CD8-positive, alpha-beta memory T cell (primary cell): ENCODE measurements around the gene CHST8. TPM values are rescaled to one million over a fixed set of nuclear protein-coding genes. Genes with fewer than 3 reads are reported as not detected.
"Not testable (repeated sequence)": the region's sequence is repeated elsewhere in the genome, so short reads cannot be mapped to it uniquely, and the experiment has no call there.

Experiments used
- CTCF ChIA-PET: fragments of 350-600 bp; sonication (Branson Sonifier 250); formaldehyde crosslinking; loops from one replicate; lab custom pipeline; 2021; ENCODE audit warnings: antibody characterized with exemption; lab: Charles Lee
- POLR2A ChIA-PET: fragments of 350-600 bp; sonication (Branson Sonifier 250); formaldehyde crosslinking; loops from one replicate; lab custom pipeline; 2021; ENCODE audit warnings: antibody characterized with exemption; lab: Charles Lee
- DNase-seq, 5 donors: peaks; one replicate each; pipeline versions ENCODE4 v3.0.0 to v3.0.0-alpha.2; 2020 to 2022; ENCODE audit warnings: mixed read lengths in 1 of 5
- H3K27ac ChIP-seq: one replicate; pipeline ENCODE4 v1.7.0; 2013; ENCODE audit warnings: low read depth, mild to moderate bottlenecking, low read length, moderate library complexity
- H3K27me3 ChIP-seq: 2 replicates; pipeline ENCODE4 v1.7.0; 2013; ENCODE audit warnings: low read length, mild to moderate bottlenecking; ENCODE audit not compliant: insufficient read depth, poor library complexity, severe bottlenecking
- H3K36me3 ChIP-seq: 2 replicates; pipeline ENCODE4 v1.7.0; 2013; ENCODE audit warnings: mild to moderate bottlenecking, low read length, moderate library complexity; ENCODE audit not compliant: insufficient read depth
- H3K4me1 ChIP-seq: 2 replicates; pipeline ENCODE4 v1.7.0; 2013; ENCODE audit warnings: mild to moderate bottlenecking, low read length, moderate library complexity; ENCODE audit not compliant: insufficient read depth
- H3K4me3 ChIP-seq: 2 replicates; pipeline ENCODE4 v1.7.0; 2013; ENCODE audit warnings: mild to moderate bottlenecking, low read length
- H3K9me3 ChIP-seq: 2 replicates; pipeline ENCODE4 v1.7.0; 2013; ENCODE audit warnings: mild to moderate bottlenecking, low read length
- H3K27ac Mint-ChIP-seq, 8 donors: one replicate each; pipeline ENCODE4 v1.8.0; 2020 to 2021; ENCODE audit warnings: mixed read lengths in 8 of 8, mild to moderate bottlenecking in 6 of 8, inconsistent platforms in 3 of 8, moderate library complexity in 3 of 8
- H3K27me3 Mint-ChIP-seq, 2 donors: one replicate each; pipeline ENCODE4 v1.8.0; 2020 to 2021; ENCODE audit warnings: mixed read lengths in 2 of 2, mild to moderate bottlenecking in 1 of 2, moderate library complexity in 1 of 2
- H3K36me3 Mint-ChIP-seq, 3 donors: one replicate each; pipeline ENCODE4 v1.8.0; 2020 to 2021; ENCODE audit warnings: mixed read lengths in 3 of 3, inconsistent platforms in 1 of 3, mild to moderate bottlenecking in 1 of 3
- H3K4me1 Mint-ChIP-seq, 3 donors: one replicate each; pipeline ENCODE4 v1.8.0; 2020 to 2021; ENCODE audit warnings: mixed read lengths in 3 of 3, inconsistent platforms in 1 of 3, mild to moderate bottlenecking in 1 of 3
- H3K4me3 Mint-ChIP-seq, 7 donors: one replicate each; pipeline ENCODE4 v1.8.0; 2020 to 2021; ENCODE audit warnings: mixed read lengths in 7 of 7, mild to moderate bottlenecking in 6 of 7, moderate library complexity in 4 of 7, inconsistent platforms in 2 of 7
- H3K9me3 Mint-ChIP-seq, 5 donors: one replicate each; pipeline ENCODE4 v1.8.0; 2020 to 2022; ENCODE audit warnings: mixed read lengths in 5 of 5, mild to moderate bottlenecking in 3 of 5, moderate library complexity in 2 of 5, inconsistent platforms in 1 of 5
- polyA plus RNA-seq: library from polyadenylated mRNA; unstranded; fragments of 300-500 nt; fragmentation: Illumina TruSeq; gene quantifications from one replicate; pipeline ENCODE4 v1.2.3, GENCODE V29; 2021
- total RNA-seq, 2 experiments: library from RNA; stranded (reverse); gene quantifications; one replicate each; pipeline ENCODE4 v1.2.3, GENCODE V29; 2021

CHST8 gene
- total and polyA plus RNA-seq, 3 experiments from 2014 or later: not detected

- Mint-ChIP-seq H3K4me3 (no peak overlapping the region), H3K9me3 (no peaks in the 10 kb centered on the region), H3K36me3 (no peaks in the 10 kb centered on the region), H3K4me1 (peaks cover 5 to 11% (median 6%) of the 10 kb centered on the region in 3 donors), H3K27ac (no peak overlapping the region), H3K27me3 (peaks cover 9 to 16% of the 10 kb centered on the region in 2 donors)
- H3K27me3 ChIP-seq: no peaks in the 10 kb centered on the region
- H3K4me1 ChIP-seq: peaks cover 5% of the 10 kb centered on the region
- no peak overlapping the region for H3K4me3 ChIP-seq
- H3K36me3 ChIP-seq: no peaks in the 10 kb centered on the region
- no peak for DNase-seq
- ChIA-PET POLR2A (no interaction called here), CTCF (interaction anchor here (0.8 kb wide), 1 partner anchor 37 kb away, joined by 3 read pairs; no protein-coding TSS in a partner anchor)
- no peak overlapping the region for H3K27ac ChIP-seq
- no peaks in the 10 kb centered on the region for H3K9me3 ChIP-seq
Observed at GRCh38 chr19:33815380-33816340, 193.9 kb downstream of the CHST8 start.

GRCh38 chr19:33818411-33818810, 196.7 kb downstream of the CHST8 start:
- H3K9me3 Mint-ChIP-seq: no peaks in the 10 kb centered on the region
- POLR2A ChIA-PET: no interaction called here
- CTCF ChIA-PET: interaction anchor here (1.6 kb wide), 1 partner anchor 40 kb away, joined by 9 read pairs; no protein-coding TSS in a partner anchor

GRCh38 chr19:33819078-33819477, 197.3 kb downstream of the CHST8 start:
- H3K27ac ChIP-seq, H3K27ac Mint-ChIP-seq, H3K9me3 Mint-ChIP-seq, H3K27me3 ChIP-seq, DNase-seq, H3K9me3 ChIP-seq, POLR2A ChIA-PET, H3K4me3 ChIP-seq, H3K4me1 ChIP-seq, H3K36me3 ChIP-seq, H3K36me3 Mint-ChIP-seq: not testable (repeated sequence)
- Mint-ChIP-seq H3K27me3 (peaks cover 14 to 27% of the 10 kb centered on the region in 2 donors), H3K4me3 (peak overlapping the region in 6 of 7 donors; percentile 38 to 79 (median 64)), H3K4me1 (peaks cover 5 to 12% (median 6%) of the 10 kb centered on the region in 3 donors)
- CTCF ChIA-PET: interaction anchor here (1.1 to 1.6 kb wide), 2 partner anchors 34 to 41 kb away, joined by 3 to 9 read pairs; no protein-coding TSS in a partner anchor

More at GRCh38 chr19:33818411-33818810, 196.7 kb downstream of the CHST8 start:
- peaks cover 5 to 12% (median 6%) of the 10 kb centered on the region in 3 donors for H3K4me1 Mint-ChIP-seq
- no peak overlapping the region for H3K4me3 ChIP-seq
- no peaks in the 10 kb centered on the region for H3K36me3 Mint-ChIP-seq
- H3K27ac Mint-ChIP-seq: peak overlapping the region in 1 of 8 donors; percentile 5
- no peaks in the 10 kb centered on the region for H3K9me3 ChIP-seq
- H3K4me3 Mint-ChIP-seq: peak overlapping the region in 2 of 7 donors; percentile 48 to 53
- no peaks in the 10 kb centered on the region for H3K27me3 ChIP-seq
- DNase-seq: no peak
- H3K36me3 ChIP-seq: no peaks in the 10 kb centered on the region
- H3K4me1 ChIP-seq: peaks cover 5% of the 10 kb centered on the region
- H3K27me3 Mint-ChIP-seq: peaks cover 11 to 26% of the 10 kb centered on the region in 2 donors
- no peak overlapping the region for H3K27ac ChIP-seq

- H3K27ac Mint-ChIP-seq: peak overlapping the region in 1 of 8 donors; percentile 12
- peaks cover 5% of the 10 kb centered on the region for H3K4me1 ChIP-seq
- POLR2A ChIA-PET: no interaction called here
Observed at GRCh38 chr19:33819506-33819879, 197.7 kb downstream of the CHST8 start.

GRCh38 chr19:33819880-33820781, 198.4 kb downstream of the CHST8 start:
- Mint-ChIP-seq H3K4me1 (peaks cover 5 to 12% (median 6%) of the 10 kb centered on the region in 3 donors), H3K27me3 (peaks cover 14 to 25% of the 10 kb centered on the region in 2 donors), H3K36me3 (no peaks in the 10 kb centered on the region), H3K4me3 (peak overlapping the region; percentile 55 to 79 (median 61)), H3K9me3 (no peaks in the 10 kb centered on the region), H3K27ac (peak overlapping the region in 1 of 8 donors; percentile 45)
- Histone ChIP-seq H3K36me3 (no peaks in the 10 kb centered on the region), H3K27me3 (no peaks in the 10 kb centered on the region), H3K4me3 (peak overlapping the region; percentile 29), H3K9me3 (no peaks in the 10 kb centered on the region), H3K27ac (no peak overlapping the region), H3K4me1 (peaks cover 5% of the 10 kb centered on the region)
- DNase-seq: peak in 4 of 5 donors; percentile 16 to 44 (median 27)
- POLR2A ChIA-PET: no interaction called here
- CTCF ChIA-PET: interaction anchor here (1.1 to 1.6 kb wide), 2 partner anchors 35 to 42 kb away, joined by 3 to 9 read pairs; no protein-coding TSS in a partner anchor

More at GRCh38 chr19:33819506-33819879, 197.7 kb downstream of the CHST8 start:
- H3K27me3 ChIP-seq: no peaks in the 10 kb centered on the region
- H3K36me3 ChIP-seq: no peaks in the 10 kb centered on the region
- no peaks in the 10 kb centered on the region for H3K9me3 ChIP-seq
- no peak overlapping the region for H3K27ac ChIP-seq
- Mint-ChIP-seq H3K27me3 (peaks cover 15 to 27% of the 10 kb centered on the region in 2 donors), H3K36me3 (no peaks in the 10 kb centered on the region), H3K4me1 (peaks cover 5 to 12% (median 6%) of the 10 kb centered on the region in 3 donors), H3K4me3 (peak overlapping the region in 6 of 7 donors; percentile 38 to 79 (median 70)), H3K9me3 (no peaks in the 10 kb centered on the region)
- H3K4me3 ChIP-seq: peak overlapping the region; percentile 29
- CTCF ChIA-PET: interaction anchor here (1.1 to 1.6 kb wide), 2 partner anchors 34 to 41 kb away, joined by 3 to 9 read pairs; no protein-coding TSS in a partner anchor
- DNase-seq: no peak

- Mint-ChIP-seq H3K27ac (peak overlapping the region in 1 of 8 donors; percentile 43), H3K4me1 (peaks cover 5 to 12% (median 6%) of the 10 kb centered on the region in 3 donors), H3K36me3 (no peaks in the 10 kb centered on the region), H3K9me3 (no peaks in the 10 kb centered on the region), H3K4me3 (peak overlapping the region in 1 of 7 donors; percentile 52), H3K27me3 (peaks cover 15 to 32% of the 10 kb centered on the region in 2 donors)
- no peak for DNase-seq
- CTCF ChIA-PET: no interaction called here
- POLR2A ChIA-PET: no interaction called here
- Histone ChIP-seq H3K4me3 (no peak overlapping the region), H3K9me3 (no peaks in the 10 kb centered on the region), H3K4me1 (peaks cover 5% of the 10 kb centered on the region), H3K27ac (no peak overlapping the region), H3K36me3 (no peaks in the 10 kb centered on the region), H3K27me3 (no peaks in the 10 kb centered on the region)
Observed at GRCh38 chr19:33821871-33822270, 200.1 kb downstream of the CHST8 start.
